GM18907 (cell line): ENCODE data around the gene MASTL.

Experiments used
- ATAC-seq: cut with Tn5 transposase; IDR thresholded peaks from one replicate; pipeline ENCODE4 v1.9.1; 2021; ENCODE audit warnings: mild to moderate bottlenecking, moderate library complexity; ENCODE audit not compliant: unreplicated experiment

The MASTL gene

DNA sequence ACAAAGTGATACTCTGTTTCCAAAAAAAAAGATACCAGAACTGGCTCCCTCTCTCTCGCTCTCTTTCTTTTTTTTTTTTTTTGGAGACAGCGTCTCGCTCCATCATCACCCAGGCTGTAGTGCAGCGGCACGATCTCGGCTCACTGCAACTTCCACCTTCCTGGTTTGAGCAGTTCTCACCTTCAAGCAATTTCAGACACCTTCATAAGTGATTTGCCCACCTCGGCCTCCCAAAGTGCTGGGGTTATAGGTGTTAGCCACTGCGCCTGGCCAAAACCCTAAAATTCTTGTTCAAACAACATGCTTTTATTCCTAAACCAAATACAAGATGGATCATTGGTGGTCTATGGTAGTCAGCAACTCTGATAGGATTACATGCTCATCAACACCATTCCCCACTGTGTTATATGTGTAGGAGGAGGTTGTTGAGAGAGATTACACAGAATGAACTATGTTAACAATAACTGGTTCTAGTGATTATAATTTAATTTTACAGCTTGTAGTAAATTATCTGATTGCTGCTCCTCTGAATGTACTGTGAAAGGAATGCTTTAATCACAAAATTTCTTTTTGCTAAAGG is 69.9 kb downstream of the MASTL start:
- no peak for ATAC-seq

DNA sequence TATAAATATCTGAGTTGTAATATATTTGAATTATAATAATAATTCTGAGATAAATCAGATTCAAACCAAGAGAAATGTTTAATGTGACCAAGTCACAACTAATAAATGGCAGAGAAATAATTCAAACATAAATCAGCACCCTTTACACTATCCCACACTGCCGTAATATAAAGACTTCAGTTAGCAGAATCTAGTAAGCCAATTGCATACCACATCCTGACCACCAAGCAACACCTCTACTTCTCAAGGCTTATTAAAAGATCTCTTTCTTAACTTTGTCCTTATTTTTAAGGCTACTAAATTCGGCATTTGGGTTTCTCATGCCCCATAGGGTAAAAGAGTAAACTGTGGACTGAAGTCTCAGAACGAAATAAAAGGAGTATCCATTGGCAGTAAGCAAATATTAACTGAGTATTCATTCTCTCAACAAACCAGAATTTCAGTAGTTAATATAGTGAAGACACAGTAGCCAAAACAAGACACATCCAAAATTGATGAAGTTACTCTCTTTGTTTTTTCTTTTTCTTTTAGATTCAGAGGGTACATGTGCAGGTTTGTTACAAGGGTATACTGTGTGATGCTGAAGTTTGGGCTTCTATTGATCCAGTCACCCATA is 70.6 kb downstream of the MASTL start:
- no peak for ATAC-seq

DNA sequence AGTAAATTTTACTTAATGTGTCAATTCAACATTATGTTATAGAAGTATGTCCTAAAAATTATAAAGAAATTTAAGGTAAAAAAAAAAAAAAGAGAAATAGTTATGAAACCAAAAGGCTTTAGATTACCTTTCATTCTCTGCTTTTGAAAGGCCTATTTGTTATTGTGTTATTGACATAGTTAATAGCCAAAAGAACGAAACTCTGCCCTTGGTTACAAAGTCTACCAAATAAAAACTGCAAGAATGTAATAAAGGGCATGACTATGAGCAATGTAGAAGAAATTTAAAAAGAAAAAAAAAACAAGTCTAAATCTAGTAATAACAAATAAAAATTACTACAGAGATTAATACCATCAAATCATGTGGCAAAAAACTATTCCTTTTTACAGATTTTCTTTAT is 74.9 kb downstream of the MASTL start:
- ATAC-seq: no peak

DNA sequence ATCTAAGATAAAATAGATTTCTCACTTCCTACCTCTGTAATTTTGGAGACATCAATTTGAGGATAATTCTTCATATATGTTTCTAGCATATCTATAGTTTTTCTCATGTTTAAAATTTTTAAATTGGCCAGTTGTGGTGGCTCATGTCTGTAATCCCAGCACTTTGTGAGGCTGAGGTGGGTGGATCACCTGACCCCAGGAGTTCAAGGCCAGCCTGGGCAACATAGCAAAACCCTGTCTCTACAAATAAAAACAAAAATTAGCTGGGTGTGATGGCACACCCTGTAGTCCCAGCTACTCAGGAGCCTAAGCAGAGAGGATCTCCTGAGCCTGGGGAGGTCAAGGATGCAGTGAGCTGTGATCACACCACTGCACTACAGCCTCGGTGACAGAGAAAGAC is 80.6 kb downstream of the MASTL start:
- no peak for ATAC-seq
